ENCODE data around the gene ABCB1. TPM values are rescaled to one million over a fixed set of nuclear protein-coding genes. Genes with fewer than 3 reads are reported as not detected.

Gene ABCB1
- polyA plus RNA-seq, 1 donor (not counting 4 experiments of a cell fraction or from before 2014, with no cell fraction given), result 0.13 TPM

DNA sequence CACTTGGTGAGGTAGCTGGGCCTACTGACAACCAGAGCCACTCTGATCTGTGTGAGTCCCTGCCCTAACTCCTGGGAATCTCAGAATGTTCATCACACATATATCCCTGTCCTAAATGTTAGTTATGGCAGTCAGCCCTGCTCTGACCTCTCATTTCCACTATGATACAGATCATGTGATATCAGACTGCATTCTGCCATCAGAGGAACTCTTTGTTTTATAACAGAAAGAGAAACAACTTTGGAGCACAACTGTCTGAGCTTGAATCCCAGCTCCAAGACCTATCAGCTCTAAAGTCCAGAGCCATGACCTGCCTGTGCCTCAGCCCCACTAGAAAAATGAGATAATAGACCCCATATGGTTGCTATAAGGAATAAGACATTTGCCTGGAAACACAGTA lies 70.6 kb downstream of the ABCB1 start:
- Histone ChIP-seq H3K4me3 (ENCODE audit: control insufficient read depth in 2 of 3, extremely low read depth in 1 of 3, insufficient read depth in 2 of 3, low read depth in 1 of 3, low read length in 3 of 3) (no peak overlapping the region), H3K4me2 (ENCODE audit: control insufficient read depth, extremely low read depth, insufficient read depth, low read depth, low read length) (no peak overlapping the region), H3K9ac (ENCODE audit: control insufficient read depth, extremely low read depth, insufficient read depth, low read length) (no peak overlapping the region), H2AFZ (ENCODE audit: control insufficient read depth, low read length) (no peak overlapping the region), H3K9me3 (ENCODE audit: control insufficient read depth, low read depth, low read length) (no peaks in the 10 kb centered on the region), H3K27me3 (ENCODE audit: control insufficient read depth, extremely low read depth, insufficient read depth, low read length) (no peaks in the 10 kb centered on the region), H4K20me1 (ENCODE audit: control insufficient read depth, extremely low read depth, insufficient read depth, low read length) (no peaks in the 10 kb centered on the region), H3K36me3 (ENCODE audit: control insufficient read depth in 2 of 2, extremely low read depth in 1 of 2, insufficient read depth in 2 of 2, low read length in 2 of 2) (no peaks in the 10 kb centered on the region), H3K4me1 (ENCODE audit: control insufficient read depth, extremely low read depth, insufficient read depth, low read length) (no peaks in the 10 kb centered on the region), H3K9me1 (ENCODE audit: control insufficient read depth, extremely low read depth, insufficient read depth, low read length) (no peaks in the 10 kb centered on the region), H3K79me2 (ENCODE audit: control insufficient read depth, insufficient read depth, low read length) (no peaks in the 10 kb centered on the region), H3K27ac (ENCODE audit: control insufficient read depth, insufficient read depth, low read length) (no peak overlapping the region)
- DNase-seq (ENCODE audit: low read depth, low spot score) (no peak), FAIRE-seq (no peak)
- dilution Hi-C loops (cut with MboI; ENCODE audit: extremely low pct_ligation_motif_present, low sequenced_read_pairs), result no loop called here
- TF ChIP-seq, protein P1, sequence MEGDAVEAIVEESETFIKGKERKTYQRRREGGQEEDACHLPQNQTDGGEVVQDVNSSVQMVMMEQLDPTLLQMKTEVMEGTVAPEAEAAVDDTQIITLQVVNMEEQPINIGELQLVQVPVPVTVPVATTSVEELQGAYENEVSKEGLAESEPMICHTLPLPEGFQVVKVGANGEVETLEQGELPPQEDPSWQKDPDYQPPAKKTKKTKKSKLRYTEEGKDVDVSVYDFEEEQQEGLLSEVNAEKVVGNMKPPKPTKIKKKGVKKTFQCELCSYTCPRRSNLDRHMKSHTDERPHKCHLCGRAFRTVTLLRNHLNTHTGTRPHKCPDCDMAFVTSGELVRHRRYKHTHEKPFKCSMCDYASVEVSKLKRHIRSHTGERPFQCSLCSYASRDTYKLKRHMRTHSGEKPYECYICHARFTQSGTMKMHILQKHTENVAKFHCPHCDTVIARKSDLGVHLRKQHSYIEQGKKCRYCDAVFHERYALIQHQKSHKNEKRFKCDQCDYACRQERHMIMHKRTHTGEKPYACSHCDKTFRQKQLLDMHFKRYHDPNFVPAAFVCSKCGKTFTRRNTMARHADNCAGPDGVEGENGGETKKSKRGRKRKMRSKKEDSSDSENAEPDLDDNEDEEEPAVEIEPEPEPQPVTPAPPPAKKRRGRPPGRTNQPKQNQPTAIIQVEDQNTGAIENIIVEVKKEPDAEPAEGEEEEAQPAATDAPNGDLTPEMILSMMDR (optimal IDR thresholded peaks at IDR 0.05 in 1 of 3, IDR thresholded peaks at IDR 0.05 in 1 of 3, conservative IDR thresholded peaks at IDR 0.05 in 1 of 3; ENCODE audit: extremely low read depth in 1 of 3, insufficient read depth in 2 of 3, low read length in 3 of 3), result no peak
- no peak for TF ChIP-seq EZH2 (IDR thresholded peaks at IDR 0.05; ENCODE audit: low read length)

DNA sequence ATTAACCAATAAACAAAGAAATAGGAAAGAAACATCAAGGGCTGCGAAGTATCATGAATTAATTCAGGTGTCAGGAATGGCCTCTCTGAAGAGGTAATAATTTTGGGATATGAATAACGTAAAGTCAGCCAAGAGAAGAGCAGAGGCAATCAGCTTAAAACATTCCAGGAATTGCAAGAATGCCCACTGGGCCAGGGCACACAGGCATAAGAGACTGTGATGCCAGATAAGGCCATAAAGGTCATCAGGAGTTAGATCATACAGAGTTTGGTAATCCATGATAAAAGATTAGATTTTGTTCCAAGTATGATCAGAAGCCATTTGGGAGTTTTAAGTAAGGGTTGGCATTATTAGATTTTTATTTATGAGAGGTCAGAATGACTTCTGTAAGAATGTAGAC lies 72.0 kb downstream of the ABCB1 start:
- dilution Hi-C loops (cut with MboI; ENCODE audit: extremely low pct_ligation_motif_present, low sequenced_read_pairs), result no loop called here
- Histone ChIP-seq H3K27ac (ENCODE audit: control insufficient read depth, insufficient read depth, low read length) (no peak overlapping the region), H3K4me3 (ENCODE audit: control insufficient read depth in 2 of 3, extremely low read depth in 1 of 3, insufficient read depth in 2 of 3, low read depth in 1 of 3, low read length in 3 of 3) (no peak overlapping the region), H3K27me3 (ENCODE audit: control insufficient read depth, extremely low read depth, insufficient read depth, low read length) (no peaks in the 10 kb centered on the region), H3K79me2 (ENCODE audit: control insufficient read depth, insufficient read depth, low read length) (no peaks in the 10 kb centered on the region), H4K20me1 (ENCODE audit: control insufficient read depth, extremely low read depth, insufficient read depth, low read length) (no peaks in the 10 kb centered on the region), H3K4me1 (ENCODE audit: control insufficient read depth, extremely low read depth, insufficient read depth, low read length) (no peaks in the 10 kb centered on the region), H3K4me2 (ENCODE audit: control insufficient read depth, extremely low read depth, insufficient read depth, low read depth, low read length) (no peak overlapping the region), H3K9me1 (ENCODE audit: control insufficient read depth, extremely low read depth, insufficient read depth, low read length) (no peaks in the 10 kb centered on the region), H3K9ac (ENCODE audit: control insufficient read depth, extremely low read depth, insufficient read depth, low read length) (no peak overlapping the region), H3K9me3 (ENCODE audit: control insufficient read depth, low read depth, low read length) (no peaks in the 10 kb centered on the region), H2AFZ (ENCODE audit: control insufficient read depth, low read length) (no peak overlapping the region), H3K36me3 (ENCODE audit: control insufficient read depth in 2 of 2, extremely low read depth in 1 of 2, insufficient read depth in 2 of 2, low read length in 2 of 2) (no peaks in the 10 kb centered on the region)
- no peak for DNase-seq (ENCODE audit: low read depth, low spot score)
- TF ChIP-seq, protein P1 (optimal IDR thresholded peaks at IDR 0.05 in 1 of 3, IDR thresholded peaks at IDR 0.05 in 1 of 3, conservative IDR thresholded peaks at IDR 0.05 in 1 of 3; ENCODE audit: extremely low read depth in 1 of 3, insufficient read depth in 2 of 3, low read length in 3 of 3), result no peak
- no peak for TF ChIP-seq EZH2 (IDR thresholded peaks at IDR 0.05; ENCODE audit: low read length)
- FAIRE-seq, result no peak

Measured in keratinocyte (primary cell).